HepG2 (cell line): ENCODE data around the gene CDH1. TPM values are rescaled to one million over a fixed set of nuclear protein-coding genes. Genes with fewer than 3 reads are reported as not detected.
A peak's percentile ranks its signal among the peaks of the same experiment; 100 is the strongest.

Experiments
- ARNTL ChIP-seq: sonication (generic); formaldehyde crosslinking; IDR thresholded peaks from 2 replicates; pipeline ENCODE4 v1.4.0; 2020; ENCODE audit warnings: mild to moderate bottlenecking, missing genetic modification reagents
- CBFB ChIP-seq: sonication (generic); formaldehyde crosslinking; IDR thresholded peaks from 2 replicates; pipeline ENCODE4 v1.4.0; 2020; ENCODE audit warnings: missing genetic modification reagents
- CEBPG ChIP-seq: IDR thresholded peaks from 2 replicates; pipeline ENCODE4 v1.6.1; 2016
- CHD4 ChIP-seq: fragments of 200-600 bp; sonication (generic); IDR thresholded peaks from 2 replicates; pipeline ENCODE4 v1.7.0; 2017; ENCODE audit warnings: mild to moderate bottlenecking, low read length, borderline replicate concordance
- ELF3 ChIP-seq: IDR thresholded peaks from 2 replicates; pipeline ENCODE4 v1.6.1; 2016; ENCODE audit warnings: missing genetic modification reagents, missing compliant biosample characterization
- ESRRA ChIP-seq: sonication (generic); formaldehyde crosslinking; IDR thresholded peaks from 2 replicates; pipeline ENCODE4 v1.5.1; 2020; ENCODE audit warnings: mild to moderate bottlenecking, low read depth, missing genetic modification reagents
- GATAD1 ChIP-seq: IDR thresholded peaks from 2 replicates; pipeline ENCODE4 v1.6.1; 2016; ENCODE audit warnings: missing genetic modification reagents, missing compliant biosample characterization
- GFI1 ChIP-seq: sonication (generic); formaldehyde crosslinking; IDR thresholded peaks from 2 replicates; pipeline ENCODE4 v1.5.0; 2020; ENCODE audit warnings: missing genetic modification reagents, mild to moderate bottlenecking, borderline replicate concordance
- HMG20B ChIP-seq: conservative IDR thresholded peaks from 2 replicates; pipeline ENCODE4 v1.6.1; 2016; ENCODE audit warnings: missing genetic modification reagents, missing compliant biosample characterization
- KDM5B ChIP-seq: sonication (generic); formaldehyde crosslinking; IDR thresholded peaks from 2 replicates; pipeline ENCODE4 v1.4.0; 2020; ENCODE audit warnings: missing genetic modification reagents, mild to moderate bottlenecking, borderline replicate concordance
- RCOR2 ChIP-seq: IDR thresholded peaks from 2 replicates; pipeline ENCODE4 v1.6.1; 2016; ENCODE audit warnings: missing biosample characterization, missing genetic modification reagents
- RXRB ChIP-seq: IDR thresholded peaks from 2 replicates; pipeline ENCODE4 v1.6.1; 2016; ENCODE audit warnings: borderline replicate concordance, missing genetic modification reagents, missing compliant biosample characterization
- SSRP1 ChIP-seq: IDR thresholded peaks from 2 replicates; pipeline ENCODE4 v1.6.1; 2016; ENCODE audit warnings: control low read depth
- TCF12 ChIP-seq, 2 experiments: fragments of 450-650 bp in 1 of 2; sonication (generic) in 1 of 2; formaldehyde crosslinking in 1 of 2; IDR thresholded peaks; 2 replicates each; pipeline versions ENCODE4 v1.6.1 to v1.8.0; 2017 to 2022; ENCODE audit warnings: antibody characterized with exemption in 1 of 2, mild to moderate bottlenecking in 1 of 2, missing genetic modification reagents in 1 of 2, moderate library complexity in 1 of 2
- ZHX1 ChIP-seq: sonication (generic); formaldehyde crosslinking; IDR thresholded peaks from 2 replicates; pipeline ENCODE4 v1.8.1; 2022; ENCODE audit warnings: low read depth, mild to moderate bottlenecking, missing genetic modification reagents
- ZKSCAN1 ChIP-seq: fragments of 150-350 bp; IDR thresholded peaks from 2 replicates; pipeline ENCODE4 v1.6.1; 2014; ENCODE audit warnings: low read length
- ZNF12 ChIP-seq: sonication (generic); formaldehyde crosslinking; IDR thresholded peaks from 2 replicates; pipeline ENCODE4 v1.5.0; 2020; ENCODE audit warnings: missing genetic modification reagents
- ZNF501 ChIP-seq: sonication (generic); formaldehyde crosslinking; IDR thresholded peaks from 2 replicates; pipeline ENCODE4 v1.5.1; 2020; ENCODE audit warnings: mild to moderate bottlenecking, moderate library complexity, missing genetic modification reagents
- ZNF557 ChIP-seq: sonication (generic); formaldehyde crosslinking; IDR thresholded peaks from 2 replicates; pipeline ENCODE4 v1.4.0; 2020; ENCODE audit warnings: missing genetic modification reagents
- ZNF766 ChIP-seq: sonication (generic); formaldehyde crosslinking; IDR thresholded peaks from 2 replicates; pipeline ENCODE4 v1.5.0; 2020; ENCODE audit warnings: missing genetic modification reagents, borderline replicate concordance
- ZNF770 ChIP-seq: sonication (generic); formaldehyde crosslinking; IDR thresholded peaks from 2 replicates; pipeline ENCODE4 v1.5.0; 2020; ENCODE audit warnings: mild to moderate bottlenecking, missing genetic modification reagents
- ZNF782 ChIP-seq: sonication (generic); formaldehyde crosslinking; IDR thresholded peaks from 2 replicates; pipeline ENCODE4 v1.4.0; 2020; ENCODE audit warnings: missing genetic modification reagents, mild to moderate bottlenecking, borderline replicate concordance
- ZZZ3 ChIP-seq: sonication (generic); formaldehyde crosslinking; IDR thresholded peaks from 2 replicates; pipeline ENCODE4 v1.4.0; 2020; ENCODE audit warnings: missing genetic modification reagents, mild to moderate bottlenecking, borderline replicate concordance
- polyA plus RNA-seq, 8 experiments: library from polyadenylated mRNA; depleted of rRNA in 3 of 8; stranded (reverse) in 7 of 8; unstranded in 1 of 8; fragments of >200 nt; fragmentation: Illumina TruSeq in 4 of 8; extraction: Trizol in 4 of 8; gene quantifications; 2 replicates each; pipeline versions ENCODE4 v1.2.1 to v1.2.3, GENCODE V29; 2011 to 2016; ENCODE audit warnings: low read depth in 4 of 8, missing spikeins in 1 of 8, mixed read lengths in 1 of 8; ENCODE audit not compliant: insufficient read depth in 1 of 8
- total RNA-seq, 5 experiments: library from RNA; depleted of rRNA; stranded (reverse); fragments of >200 nt; fragmentation: Illumina TruSeq; extraction: Trizol; gene quantifications; 2 replicates each; pipeline ENCODE4 v1.2.3, GENCODE V29; 2016; ENCODE audit warnings: low read depth in 1 of 5
- TF ChIP-seq, protein P1 (sequence below): sonication (generic); formaldehyde crosslinking; IDR thresholded peaks from 2 replicates; pipeline ENCODE4 v1.8.0; 2022; ENCODE audit warnings: missing genetic modification reagents, mild to moderate bottlenecking, inconsistent platforms, borderline replicate concordance

CDH1 gene
- total and polyA plus RNA-seq, 2 of the 13 experiments (the other 11 are each of a cell fraction or from before 2014, with no cell fraction given): 0.95 to 9.8 TPM

DNA sequence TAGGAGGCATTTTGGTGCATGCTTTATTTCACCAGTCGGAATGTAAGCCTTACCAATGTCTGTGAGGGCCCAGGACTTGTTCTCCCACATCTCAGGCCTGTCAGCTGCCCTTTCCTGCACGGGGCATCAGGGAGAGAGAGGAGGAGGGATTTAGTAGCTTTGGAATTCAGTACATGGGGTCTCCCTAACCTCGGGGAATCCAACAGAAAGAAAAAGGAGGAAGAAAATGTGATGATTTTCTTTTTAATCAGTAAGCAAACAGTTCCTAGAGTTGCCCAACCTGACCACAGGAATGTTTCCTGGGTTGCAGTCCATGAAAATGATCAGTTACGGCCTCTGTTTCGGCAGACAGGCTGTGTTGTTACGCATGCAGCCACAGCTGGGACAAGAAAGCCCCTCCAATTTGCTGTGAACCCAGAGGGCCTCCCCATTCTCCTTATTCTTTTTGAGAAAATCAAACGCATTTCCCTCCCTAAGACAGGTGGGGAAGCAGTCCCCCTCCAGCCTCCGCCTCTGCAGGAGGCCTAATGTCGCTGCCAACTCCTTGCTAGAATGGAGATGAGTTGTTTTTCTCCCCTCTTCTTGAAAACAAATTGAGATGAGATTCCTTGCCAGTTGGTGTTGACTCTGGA, 53.2 kb downstream of the CDH1 start (continued):
- TF ChIP-seq ZNF770 (CRISPR knock-in tag) (peak; percentile 59), GATAD1 (peak; percentile 52; the same call in 1 of the 2 replicates), CBFB (CRISPR knock-in tag) (peak; percentile 100), GFI1 (CRISPR knock-in tag) (peak; percentile 83), RXRB (peak; percentile 96), ESRRA (CRISPR knock-in tag) (peak; percentile 60; the same call in 1 of the 2 replicates), ZNF501 (CRISPR knock-in tag) (0 out of 2 replicates have a peak, but pooled peaks have one; percentile 32), ZNF12 (CRISPR knock-in tag) (peak; percentile 64; the same call in 1 of the 2 replicates), ZZZ3 (CRISPR knock-in tag) (no peak), KDM5B (CRISPR knock-in tag) (peak; percentile 60; the same call in 1 of the 2 replicates), ZNF766 (0 out of 2 replicates have a peak, but pooled peaks have one; percentile 36), RCOR2 (CRISPR knock-in tag) (peak; percentile 87), ELF3 (CRISPR knock-in tag) (peak; percentile 99), ZNF782 (CRISPR knock-in tag) (no peak), CHD4 (peak; percentile 71; the same call in 1 of the 2 replicates), CEBPG (CRISPR knock-in tag) (peak; percentile 98), ZKSCAN1 (0 out of 2 replicates have a peak, but pooled peaks have one; percentile 57), ZHX1 (CRISPR knock-in tag) (peak; percentile 74; the same call in 1 of the 2 replicates), SSRP1 (CRISPR knock-in tag) (peak; percentile 70; the same call in 1 of the 2 replicates), ZNF557 (CRISPR knock-in tag) (peak; percentile 24; the same call in 1 of the 2 replicates), HMG20B (CRISPR knock-in tag) (peak; percentile 83), ARNTL (peak; percentile 75), TCF12 (IDR thresholded peaks at IDR 0.05) (no peak), TCF12 (CRISPR knock-in tag; IDR thresholded peaks at IDR 0.05) (peak; percentile 77; the same call in 1 of the 2 replicates)
- TF ChIP-seq, protein P1, sequence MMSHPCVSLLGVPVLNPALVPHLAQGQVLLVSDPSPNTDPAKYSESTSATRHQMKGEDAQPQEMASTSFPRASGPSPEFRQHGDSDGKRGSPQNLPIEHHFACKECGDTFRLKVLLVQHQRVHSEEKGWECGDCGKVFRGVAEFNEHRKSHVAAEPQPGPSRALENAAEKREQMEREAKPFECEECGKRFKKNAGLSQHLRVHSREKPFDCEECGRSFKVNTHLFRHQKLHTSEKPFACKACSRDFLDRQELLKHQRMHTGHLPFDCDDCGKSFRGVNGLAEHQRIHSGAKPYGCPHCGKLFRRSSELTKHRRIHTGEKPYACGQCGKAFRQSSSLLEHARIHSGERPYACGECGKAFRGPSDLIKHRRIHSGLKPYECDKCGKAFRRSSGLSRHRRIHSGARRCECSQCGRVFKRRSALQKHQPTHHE: peak; percentile 26; the same call in 1 of the 2 replicates
